Islet of Langerhans (tissue), 1 donor: Measurements from ENCODE around the gene PLCG1.

Experiments
- FAIRE-seq: peaks from one replicate; lab custom pipeline; 2011; peaks lifted over from hg19 to GRCh38; lab: Jason Lieb, UNC

PLCG1 gene

GRCh38 chr20:41167481-41168253 is 30.3 kb downstream of the PLCG1 start:
- no peak for FAIRE-seq

- FAIRE-seq, result no peak
Measured at GRCh38 chr20:41168281-41169161, 31.2 kb downstream of the PLCG1 start.

- no peak for FAIRE-seq
Measured at GRCh38 chr20:41169162-41169690, 31.9 kb downstream of the PLCG1 start.

- no peak for FAIRE-seq
Measured at GRCh38 chr20:41169791-41170351, 32.5 kb downstream of the PLCG1 start.

GRCh38 chr20:41170386-41171105 is 33.2 kb downstream of the PLCG1 start:
- FAIRE-seq, result no peak

- FAIRE-seq, result no peak
Measured at GRCh38 chr20:41171736-41172295, 34.5 kb downstream of the PLCG1 start.

GRCh38 chr20:41172296-41173140 is 35.2 kb downstream of the PLCG1 start:
- no peak for FAIRE-seq

GRCh38 chr20:41173161-41173721 is 35.9 kb downstream of the PLCG1 start:
- FAIRE-seq, result no peak

- no peak for FAIRE-seq
Measured at GRCh38 chr20:41173791-41174341, 36.5 kb downstream of the PLCG1 start.

- no peak for FAIRE-seq
Measured at GRCh38 chr20:41174373-41174772, 37.0 kb downstream of the PLCG1 start.

GRCh38 chr20:41174782-41175181 is 37.4 kb downstream of the PLCG1 start:
- no peak for FAIRE-seq

GRCh38 chr20:41175201-41175651 is 37.9 kb downstream of the PLCG1 start:
- FAIRE-seq, result no peak

- no peak for FAIRE-seq
Measured at GRCh38 chr20:41175727-41176330, 38.5 kb downstream of the PLCG1 start.

GRCh38 chr20:41176711-41177552 is 39.6 kb downstream of the PLCG1 start:
- no peak for FAIRE-seq

GRCh38 chr20:41177636-41178035 is 40.3 kb downstream of the PLCG1 start:
- no peak for FAIRE-seq

GRCh38 chr20:41178495-41178894 is 41.2 kb downstream of the PLCG1 start:
- no peak for FAIRE-seq

GRCh38 chr20:41178904-41179432 is 41.6 kb downstream of the PLCG1 start:
- FAIRE-seq, result no peak

- FAIRE-seq, result no peak
Measured at GRCh38 chr20:41179961-41180360, 42.6 kb downstream of the PLCG1 start.
